Immature natural killer cell (primary cell): Measurements from ENCODE around the gene INTS15. TPM values are rescaled to one million over a fixed set of nuclear protein-coding genes. Genes with fewer than 3 reads are reported as not detected.

Experiments
- DNase-seq, 3 donors: peaks; one replicate each; pipeline ENCODE4 v3.0.0; 2022; ENCODE audit warnings: mixed read lengths in 1 of 3
- H3K27ac Mint-ChIP-seq, 6 donors: one replicate each; pipeline ENCODE4 v1.8.0; 2020; ENCODE audit warnings: mixed read lengths in 6 of 6, mild to moderate bottlenecking in 5 of 6, inconsistent platforms in 4 of 6, moderate library complexity in 3 of 6
- H3K27me3 Mint-ChIP-seq, 3 donors: one replicate each; pipeline ENCODE4 v1.8.0; 2020 to 2021; ENCODE audit warnings: low read depth in 3 of 3, mild to moderate bottlenecking in 3 of 3, mixed read lengths in 3 of 3, moderate library complexity in 3 of 3, inconsistent platforms in 1 of 3
- H3K36me3 Mint-ChIP-seq, 3 donors: one replicate each; pipeline ENCODE4 v1.8.0; 2020; ENCODE audit warnings: mixed read lengths in 3 of 3, inconsistent platforms in 2 of 3, mild to moderate bottlenecking in 2 of 3
- H3K4me1 Mint-ChIP-seq, 2 donors: one replicate each; pipeline ENCODE4 v1.8.0; 2020; ENCODE audit warnings: inconsistent platforms in 2 of 2, mild to moderate bottlenecking in 2 of 2, mixed read lengths in 2 of 2, moderate library complexity in 1 of 2
- H3K4me3 Mint-ChIP-seq, 5 donors: one replicate each; pipeline ENCODE4 v1.8.0; 2020; ENCODE audit warnings: mild to moderate bottlenecking in 5 of 5, mixed read lengths in 5 of 5, inconsistent platforms in 3 of 5, moderate library complexity in 3 of 5
- H3K9me3 Mint-ChIP-seq, 6 donors: one replicate each; pipeline ENCODE4 v1.8.0; 2020; ENCODE audit warnings: mild to moderate bottlenecking in 6 of 6, mixed read lengths in 6 of 6, inconsistent platforms in 4 of 6, moderate library complexity in 3 of 6
- polyA plus RNA-seq, 3 donors: library from polyadenylated mRNA; unstranded; fragments of 300-500 nt; fragmentation: Illumina TruSeq; gene quantifications; one replicate each; pipeline ENCODE4 v1.2.3, GENCODE V29; 2021

Gene INTS15
- polyA plus RNA-seq, 3 donors from 2014 or later, result 20.9 to 47.1 (median 30.8) TPM

GRCh38 chr7:6588566-6588965 lies 1.3 kb upstream of the INTS15 start:
- peaks cover 8 to 31% (median 20%) of the 10 kb centered on the region in 3 donors for H3K36me3 Mint-ChIP-seq
- peak overlapping the region in 4 of 6 donors; percentile 68 to 88 (median 86) for H3K27ac Mint-ChIP-seq
- no peak for DNase-seq
- no peaks in the 10 kb centered on the region for H3K9me3 Mint-ChIP-seq
- peaks cover 12 to 17% (median 15%) of the 10 kb centered on the region in 3 donors for H3K27me3 Mint-ChIP-seq
- H3K4me3 Mint-ChIP-seq, result peak overlapping the region; percentile 47 to 78 (median 69)
- peaks cover 19 to 23% of the 10 kb centered on the region in 2 donors for H3K4me1 Mint-ChIP-seq

DNA sequence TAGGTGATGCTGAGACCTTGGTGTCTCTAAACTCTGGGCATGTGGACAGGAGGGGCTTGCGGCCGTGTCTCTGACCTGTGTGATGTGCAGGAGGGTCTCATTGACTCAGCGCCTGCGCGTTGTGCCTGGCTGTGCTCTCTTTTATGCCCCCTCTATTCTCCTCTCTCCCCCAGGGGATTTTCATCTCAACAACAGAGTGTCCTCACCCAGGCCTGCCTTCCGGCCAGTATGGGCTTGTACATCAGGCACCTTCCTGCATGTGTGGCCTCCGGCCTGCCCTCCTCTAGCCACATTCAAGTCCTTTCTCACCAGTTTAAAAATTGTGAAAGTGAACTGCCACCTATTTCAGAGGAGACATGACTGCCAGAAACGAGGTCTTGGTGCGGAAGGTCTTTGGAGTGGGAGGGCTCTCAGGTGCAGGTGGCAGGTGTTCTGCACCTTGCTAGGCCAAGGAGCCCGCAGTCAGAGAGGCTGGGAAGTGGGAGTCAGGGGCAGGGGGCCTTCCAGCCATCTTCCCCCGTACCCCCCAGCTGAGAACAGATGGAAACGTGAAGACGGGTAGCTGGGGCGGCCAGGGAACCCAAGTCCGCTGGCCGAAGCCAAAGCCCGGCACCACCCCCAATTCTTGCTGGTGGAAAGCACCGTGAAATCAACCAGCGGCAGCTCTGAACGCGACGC lies 531 bp upstream of the INTS15 start:
- H3K36me3 Mint-ChIP-seq, result peaks cover 9 to 31% (median 19%) of the 10 kb centered on the region in 3 donors

DNA sequence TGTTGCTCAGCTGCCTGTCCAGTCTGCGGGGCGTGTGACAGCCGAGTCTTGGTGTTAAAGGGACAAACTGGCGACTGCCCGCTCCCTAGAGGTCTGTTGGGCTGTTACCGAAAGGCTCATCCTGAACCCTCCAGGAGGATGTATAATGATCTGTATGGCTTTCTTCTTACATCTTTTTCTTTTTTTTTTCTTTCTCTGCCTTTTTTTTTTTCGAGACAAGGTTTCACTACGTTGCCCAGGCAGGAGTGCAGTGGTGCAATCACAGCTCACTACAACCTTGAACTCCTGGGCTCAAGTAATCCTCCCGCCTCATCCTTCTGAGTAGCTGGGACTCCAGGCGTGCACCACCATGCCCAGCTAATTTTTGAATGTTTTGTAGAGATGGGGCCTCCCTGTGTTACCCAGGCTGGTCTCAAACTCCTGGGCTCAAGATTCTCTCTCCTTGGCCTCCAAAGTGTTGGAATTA lies 857 bp downstream of the INTS15 start:
- Mint-ChIP-seq H3K36me3 (peaks cover 7 to 32% (median 16%) of the 10 kb centered on the region in 3 donors), H3K9me3 (no peaks in the 10 kb centered on the region), H3K27me3 (peaks cover 12 to 17% (median 15%) of the 10 kb centered on the region in 3 donors), H3K4me3 (peak overlapping the region; percentile 87 to 95 (median 91)), H3K4me1 (peaks cover 19 to 24% of the 10 kb centered on the region in 2 donors), H3K27ac (peak overlapping the region; percentile 79 to 94 (median 92))
- no peak for DNase-seq

More for the DNA sequence above, 531 bp upstream of the INTS15 start:
- H3K4me1 Mint-ChIP-seq, result peaks cover 19 to 24% of the 10 kb centered on the region in 2 donors
- peak overlapping the region; percentile 66 to 78 (median 69) for H3K4me3 Mint-ChIP-seq
- H3K27ac Mint-ChIP-seq, result peak overlapping the region; percentile 68 to 88 (median 82)
- no peak for DNase-seq
- H3K9me3 Mint-ChIP-seq, result no peaks in the 10 kb centered on the region
- H3K27me3 Mint-ChIP-seq, result peaks cover 12 to 17% (median 15%) of the 10 kb centered on the region in 3 donors

GRCh38 chr7:6600093-6600492 lies 10.3 kb downstream of the INTS15 start:
- no peak overlapping the region for H3K27ac Mint-ChIP-seq
- peaks cover 0 to 5% (median 0%) of the 10 kb centered on the region in 3 donors for H3K27me3 Mint-ChIP-seq
- peaks cover 11 to 38% (median 11%) of the 10 kb centered on the region in 3 donors for H3K36me3 Mint-ChIP-seq
- DNase-seq, result no peak
- peaks cover 0 to 11% of the 10 kb centered on the region in 2 donors for H3K4me1 Mint-ChIP-seq
- no peaks in the 10 kb centered on the region for H3K9me3 Mint-ChIP-seq
- H3K4me3 Mint-ChIP-seq, result no peak overlapping the region

GRCh38 chr7:6604458-6604857 lies 14.6 kb downstream of the INTS15 start:
- H3K4me1 Mint-ChIP-seq, result peaks cover 0 to 6% of the 10 kb centered on the region in 2 donors
- H3K27me3 Mint-ChIP-seq, result peaks cover 0 to 3% (median 0%) of the 10 kb centered on the region in 3 donors
- H3K4me3 Mint-ChIP-seq, result no peak overlapping the region
- H3K9me3 Mint-ChIP-seq, result no peaks in the 10 kb centered on the region
- DNase-seq, result no peak
- H3K27ac Mint-ChIP-seq, result no peak overlapping the region
- H3K36me3 Mint-ChIP-seq, result peaks cover 4 to 15% (median 5%) of the 10 kb centered on the region in 3 donors

DNA sequence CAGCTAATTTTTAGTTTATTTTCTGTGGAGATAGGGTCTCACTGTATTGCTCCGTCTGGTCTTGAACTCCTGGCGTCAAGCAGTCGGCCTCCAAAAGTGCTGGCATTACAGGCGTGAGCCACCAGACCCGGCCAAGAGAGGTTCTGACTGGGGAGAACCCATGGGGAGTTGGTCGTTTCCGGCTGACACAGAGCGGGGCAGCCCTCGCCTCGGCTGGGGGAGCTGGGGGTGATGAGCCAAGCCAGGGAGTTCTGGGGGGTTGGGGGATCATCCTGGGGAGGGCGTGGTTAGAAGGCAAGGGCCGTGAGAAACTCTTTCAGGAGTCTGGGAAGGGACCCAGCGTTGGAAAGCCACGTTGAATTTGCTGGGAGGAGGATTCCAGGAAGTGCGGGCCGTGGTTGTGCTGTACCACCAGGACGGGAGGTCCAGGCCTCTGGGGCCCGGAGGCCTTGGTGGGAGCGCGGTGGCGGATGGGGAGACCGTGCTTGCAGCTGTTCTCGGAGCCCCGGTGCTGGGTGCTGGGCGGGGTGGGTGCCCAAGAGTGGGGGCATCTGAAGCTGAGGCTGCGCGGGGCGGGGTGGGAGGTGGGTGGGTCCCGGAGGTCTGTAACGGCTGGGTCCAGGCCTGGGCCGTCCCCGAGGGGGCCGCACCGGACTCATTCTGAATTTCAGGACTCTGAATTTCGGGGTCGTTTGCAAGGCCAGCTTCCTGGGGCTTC lies 17.2 kb downstream of the INTS15 start:
- Mint-ChIP-seq H3K27me3 (peaks cover 0 to 5% (median 0%) of the 10 kb centered on the region in 3 donors), H3K36me3 (peaks cover 3 to 9% (median 5%) of the 10 kb centered on the region in 3 donors), H3K4me1 (peaks cover 0 to 6% of the 10 kb centered on the region in 2 donors), H3K9me3 (no peaks in the 10 kb centered on the region), H3K27ac (no peak overlapping the region), H3K4me3 (no peak overlapping the region)
- DNase-seq, result no peak

GRCh38 chr7:6607651-6608051 lies 17.8 kb downstream of the INTS15 start:
- Mint-ChIP-seq H3K27me3 (peaks cover 0 to 5% (median 0%) of the 10 kb centered on the region in 3 donors), H3K4me3 (no peak overlapping the region), H3K36me3 (peaks cover 0 to 6% (median 5%) of the 10 kb centered on the region in 3 donors), H3K4me1 (peaks cover 0 to 2% of the 10 kb centered on the region in 2 donors), H3K27ac (no peak overlapping the region), H3K9me3 (no peaks in the 10 kb centered on the region)
- DNase-seq, result no peak

- Mint-ChIP-seq H3K4me1 (peaks cover 0 to 2% of the 10 kb centered on the region in 2 donors), H3K9me3 (no peaks in the 10 kb centered on the region), H3K27me3 (peaks cover 0 to 5% (median 0%) of the 10 kb centered on the region in 3 donors), H3K27ac (no peak overlapping the region), H3K4me3 (no peak overlapping the region), H3K36me3 (peaks cover 0 to 6% (median 5%) of the 10 kb centered on the region in 3 donors)
- no peak for DNase-seq
Measured at GRCh38 chr7:6608081-6608480, 18.3 kb downstream of the INTS15 start.

DNA sequence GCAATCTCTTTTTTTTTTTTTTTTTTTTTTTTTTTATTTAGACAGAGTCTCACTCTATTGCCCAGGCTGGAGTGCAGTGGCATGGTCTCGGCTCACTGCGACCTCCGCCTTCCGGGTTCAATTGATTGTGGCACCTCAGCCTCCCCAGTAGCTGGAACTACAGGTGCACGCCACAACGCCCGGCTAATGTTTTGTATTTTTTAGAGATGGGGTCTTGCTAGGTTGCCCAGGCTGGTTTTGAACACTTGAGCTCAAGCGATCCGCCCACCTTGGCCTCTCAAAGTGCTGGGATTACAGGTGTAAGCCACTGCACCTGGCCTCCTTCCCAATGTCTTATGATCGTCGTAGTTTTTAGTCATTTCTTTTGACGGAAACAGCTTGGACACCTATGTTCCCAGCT lies 19.0 kb downstream of the INTS15 start:
- Mint-ChIP-seq H3K4me1 (peaks cover 0 to 2% of the 10 kb centered on the region in 2 donors), H3K4me3 (no peak overlapping the region), H3K27me3 (peaks cover 0 to 5% (median 0%) of the 10 kb centered on the region in 3 donors), H3K9me3 (no peaks in the 10 kb centered on the region), H3K36me3 (peaks cover 0 to 6% (median 5%) of the 10 kb centered on the region in 3 donors), H3K27ac (no peak overlapping the region)
- DNase-seq, result no peak

DNA sequence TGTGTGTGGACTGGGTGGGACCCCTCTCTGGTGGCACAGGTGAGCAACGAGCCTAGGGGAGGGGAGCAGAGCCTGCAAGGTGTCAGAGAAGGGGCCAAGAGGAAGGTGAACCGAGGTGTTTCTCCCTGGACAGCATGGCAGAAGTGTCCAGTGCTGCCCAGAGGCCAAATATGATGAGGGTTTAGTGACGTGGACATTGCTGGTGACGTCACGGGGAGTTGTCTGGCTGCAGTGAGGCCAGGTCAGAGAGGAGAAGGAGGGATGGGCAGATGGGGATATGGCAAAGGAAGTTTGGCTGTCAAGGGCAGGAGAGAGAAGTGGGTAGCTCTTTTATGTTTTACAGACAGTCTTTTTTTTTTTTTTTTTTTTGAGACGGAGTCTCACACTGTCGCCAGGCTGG lies 23.0 kb downstream of the INTS15 start:
- H3K27me3 Mint-ChIP-seq, result peaks cover 0 to 5% (median 3%) of the 10 kb centered on the region in 3 donors
- H3K27ac Mint-ChIP-seq, result peak overlapping the region in 1 of 6 donors; percentile 62

GRCh38 chr7:6613706-6614105 lies 23.9 kb downstream of the INTS15 start:
- peaks cover 12 to 13% of the 10 kb centered on the region in 2 donors for H3K4me1 Mint-ChIP-seq
- H3K27ac Mint-ChIP-seq, result no peak overlapping the region
- H3K4me3 Mint-ChIP-seq, result peak overlapping the region; percentile 17 to 82 (median 47)

More for the DNA sequence above, 23.0 kb downstream of the INTS15 start:
- H3K4me3 Mint-ChIP-seq, result peak overlapping the region in 3 of 5 donors; percentile 38 to 68 (median 65)
- H3K9me3 Mint-ChIP-seq, result no peaks in the 10 kb centered on the region
- H3K36me3 Mint-ChIP-seq, result peaks cover 0 to 4% (median 0%) of the 10 kb centered on the region in 3 donors
- no peak for DNase-seq
- peaks cover 12 to 13% of the 10 kb centered on the region in 2 donors for H3K4me1 Mint-ChIP-seq

GRCh38 chr7:6614953-6615722 lies 25.3 kb downstream of the INTS15 start, which contains the start of gene ZNF853:
Gene ZNF853, plus strand, starts transcription at chr7:6615610. Its CDS starts 565 bp downstream, at chr7:6616175.
- H3K4me1 Mint-ChIP-seq, result peaks cover 19 to 21% of the 10 kb centered on the region in 2 donors
- peaks cover 0 to 4% (median 3%) of the 10 kb centered on the region in 3 donors for H3K36me3 Mint-ChIP-seq
- peak within 1 kb of the TSS in 5 of 6 donors; percentile 23 to 82 (median 79) for H3K27ac Mint-ChIP-seq
- H3K4me3 Mint-ChIP-seq, result peak within 1 kb of the TSS; percentile 82 to 91 (median 88)
- peaks cover 0 to 5% (median 3%) of the 10 kb centered on the region in 3 donors for H3K27me3 Mint-ChIP-seq
- peak; percentile 37 to 40 (median 39) for DNase-seq
- no peaks in the 10 kb centered on the region for H3K9me3 Mint-ChIP-seq

More at GRCh38 chr7:6613706-6614105, 23.9 kb downstream of the INTS15 start:
- Mint-ChIP-seq H3K27me3 (peaks cover 0 to 5% (median 3%) of the 10 kb centered on the region in 3 donors), H3K36me3 (peaks cover 0 to 4% (median 0%) of the 10 kb centered on the region in 3 donors), H3K9me3 (no peaks in the 10 kb centered on the region)
- DNase-seq, result no peak
